HG03139 (cell line): ENCODE results near the gene SLC25A44.
"Not testable (repeated sequence)": the region's sequence is repeated elsewhere in the genome, so short reads cannot be mapped to it uniquely, and the experiment has no call there.

Source experiments
- ATAC-seq: cut with Tn5 transposase; IDR thresholded peaks from one replicate; pipeline ENCODE4 v1.9.1; 2021; ENCODE audit not compliant: unreplicated experiment

The SLC25A44 gene

DNA sequence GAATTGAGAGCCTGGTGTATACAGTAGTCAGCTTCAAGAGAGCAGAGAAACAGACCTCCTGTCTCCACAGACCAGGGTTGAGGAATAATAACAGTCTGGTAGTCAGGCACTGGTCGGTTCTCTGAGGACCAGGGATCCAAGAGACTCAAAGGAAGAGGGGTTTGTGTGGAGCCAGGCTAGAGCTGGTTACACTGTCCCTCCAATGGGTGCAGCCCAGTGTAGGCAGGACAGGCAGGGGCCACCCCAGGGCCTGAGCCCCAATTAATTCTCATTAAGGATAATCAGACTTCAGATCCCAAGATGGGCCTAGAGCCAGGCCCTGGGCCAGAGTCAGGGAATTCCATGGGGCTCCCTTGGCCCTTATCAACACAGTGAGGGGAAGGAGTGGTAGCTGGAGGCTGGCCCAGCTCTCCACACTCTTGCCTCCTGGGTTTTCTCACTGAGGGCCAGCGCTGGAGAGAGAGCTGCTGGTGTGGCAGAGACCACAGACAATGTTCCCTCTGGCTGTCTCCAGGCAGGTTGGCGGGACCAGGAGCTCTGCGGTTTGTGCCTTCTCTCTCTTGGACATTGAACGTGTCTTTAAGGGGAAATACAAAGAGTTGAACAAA is 31.4 kb upstream of the SLC25A44 start:
- no peak for ATAC-seq

DNA sequence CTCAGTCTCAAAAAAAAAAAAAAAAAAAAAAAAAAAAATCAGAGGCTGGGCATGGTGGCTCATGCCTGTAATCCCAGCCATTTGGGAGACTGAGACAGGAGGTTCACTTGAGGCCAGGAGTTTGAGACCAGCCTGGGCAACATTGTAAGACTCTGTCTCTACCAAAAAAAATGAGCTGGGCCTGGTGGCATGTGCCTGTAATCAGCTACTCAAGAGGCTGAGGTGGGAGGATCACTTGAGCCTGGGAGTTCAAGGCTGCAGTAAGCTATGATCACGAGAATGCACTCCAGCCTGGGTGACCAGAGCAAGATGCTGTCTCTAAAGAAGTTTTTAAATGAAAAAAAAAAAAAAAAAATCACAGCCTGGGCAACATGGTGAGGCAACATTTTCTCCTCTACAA is 30.2 kb upstream of the SLC25A44 start:
- ATAC-seq: no peak

DNA sequence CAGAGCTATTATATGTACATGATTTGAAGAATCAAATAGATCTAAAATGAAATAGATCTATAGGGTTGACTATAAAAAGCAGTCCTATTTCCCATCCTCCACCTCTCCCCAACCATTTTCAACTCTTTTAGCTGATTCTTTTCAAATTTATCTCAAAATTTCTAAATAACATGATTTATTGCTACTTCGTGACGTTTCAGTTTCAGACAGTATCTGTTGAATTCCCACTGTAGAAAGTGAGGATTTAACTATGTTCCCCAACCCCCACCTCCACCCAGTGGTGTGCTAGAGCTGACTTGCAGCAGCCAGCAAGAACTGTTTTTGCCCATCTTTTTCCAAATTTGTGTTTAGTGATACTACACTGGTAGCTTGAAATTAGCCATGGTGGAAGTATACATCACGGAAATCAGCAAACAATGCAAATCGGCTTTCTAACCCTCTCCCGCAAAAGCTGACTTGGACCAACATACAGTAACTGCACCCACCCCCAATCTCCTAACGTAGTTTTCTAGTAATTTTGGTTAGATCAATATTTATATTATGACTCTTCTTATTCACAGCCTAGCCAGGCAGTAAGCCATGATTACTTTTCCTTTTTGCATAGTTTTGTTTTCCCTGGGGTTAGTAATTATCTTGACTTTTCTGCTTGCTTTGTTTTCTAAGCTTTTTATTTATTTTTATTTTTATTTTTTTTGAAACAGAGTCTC is 29.6 kb upstream of the SLC25A44 start:
- ATAC-seq: no peak

DNA sequence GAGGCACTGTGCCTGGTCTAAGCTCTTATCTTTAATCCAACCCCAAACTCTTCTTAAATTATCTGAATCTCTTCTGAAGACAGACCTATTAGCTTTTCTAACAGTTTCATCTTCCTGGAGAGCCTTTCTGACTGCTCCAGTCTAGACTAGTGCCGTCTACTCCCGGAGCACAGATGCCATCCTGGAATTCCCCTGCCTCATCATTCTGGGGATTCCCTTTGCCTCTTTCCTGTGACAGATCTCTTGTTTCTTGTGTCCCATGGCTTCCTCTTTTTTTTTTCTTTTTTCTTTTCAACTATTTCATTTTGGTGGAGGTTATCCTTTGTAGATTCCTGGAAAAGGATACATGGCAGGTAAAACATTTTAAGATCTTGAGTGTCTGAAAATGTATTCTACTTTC is 28.8 kb upstream of the SLC25A44 start:
- ATAC-seq: no peak

DNA sequence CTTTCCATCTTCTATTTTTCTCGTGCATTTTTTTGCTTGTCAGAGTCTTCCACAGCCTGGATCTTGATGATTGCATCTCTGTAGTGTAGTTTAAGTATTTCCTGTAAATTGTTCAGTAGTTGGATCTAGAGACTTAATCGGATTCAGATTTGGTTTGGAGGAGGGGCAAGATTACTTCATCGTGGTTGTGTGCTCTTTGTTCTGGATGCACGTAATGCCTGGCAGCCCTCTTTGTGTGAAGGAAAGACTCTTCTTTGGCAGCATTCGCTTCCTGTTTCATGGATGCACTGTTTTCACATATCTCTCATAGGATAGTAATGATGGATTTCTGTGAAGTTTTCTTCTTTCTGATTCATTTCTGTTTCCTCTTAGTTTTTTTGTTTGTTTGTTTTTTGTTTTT is 26.4 kb upstream of the SLC25A44 start:
- ATAC-seq: no peak

DNA sequence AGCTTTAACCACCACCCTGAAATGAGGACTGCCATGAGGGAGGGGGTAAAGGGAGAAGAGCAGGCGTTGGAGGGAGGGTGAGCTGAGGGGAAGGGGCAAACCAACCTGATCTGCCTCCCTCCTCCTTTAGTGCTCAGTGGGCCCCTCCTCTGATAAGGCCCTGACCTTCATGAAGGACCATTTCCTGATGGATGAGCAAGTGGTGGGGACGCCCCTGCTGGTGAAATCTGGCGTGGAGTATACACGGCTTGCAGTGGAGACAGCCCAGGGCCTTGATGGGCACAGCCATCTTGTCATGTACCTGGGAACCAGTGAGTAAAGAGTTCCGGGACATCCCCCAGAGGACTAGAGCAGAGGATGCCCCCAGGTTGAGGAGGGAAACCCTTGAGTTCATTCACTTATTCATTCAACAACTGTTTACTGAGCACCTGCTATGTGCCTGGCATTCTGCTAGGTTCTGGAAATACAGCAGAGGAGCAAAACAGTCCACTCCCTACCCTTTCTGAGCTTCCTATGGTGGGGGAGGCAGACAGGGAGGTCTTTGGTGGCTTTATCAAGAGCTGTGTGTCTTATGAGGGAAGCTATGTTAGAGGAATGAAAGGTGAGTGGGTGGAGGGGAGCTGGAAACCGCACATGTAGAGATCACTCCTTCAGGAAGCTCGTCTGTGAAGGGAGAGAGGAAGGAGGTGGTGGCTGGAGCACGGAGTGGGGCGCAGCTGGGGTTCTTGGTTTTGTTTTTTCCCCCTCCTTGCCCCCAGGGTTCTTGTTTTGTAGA is 21.0 kb upstream of the SLC25A44 start:
- no peak for ATAC-seq

DNA sequence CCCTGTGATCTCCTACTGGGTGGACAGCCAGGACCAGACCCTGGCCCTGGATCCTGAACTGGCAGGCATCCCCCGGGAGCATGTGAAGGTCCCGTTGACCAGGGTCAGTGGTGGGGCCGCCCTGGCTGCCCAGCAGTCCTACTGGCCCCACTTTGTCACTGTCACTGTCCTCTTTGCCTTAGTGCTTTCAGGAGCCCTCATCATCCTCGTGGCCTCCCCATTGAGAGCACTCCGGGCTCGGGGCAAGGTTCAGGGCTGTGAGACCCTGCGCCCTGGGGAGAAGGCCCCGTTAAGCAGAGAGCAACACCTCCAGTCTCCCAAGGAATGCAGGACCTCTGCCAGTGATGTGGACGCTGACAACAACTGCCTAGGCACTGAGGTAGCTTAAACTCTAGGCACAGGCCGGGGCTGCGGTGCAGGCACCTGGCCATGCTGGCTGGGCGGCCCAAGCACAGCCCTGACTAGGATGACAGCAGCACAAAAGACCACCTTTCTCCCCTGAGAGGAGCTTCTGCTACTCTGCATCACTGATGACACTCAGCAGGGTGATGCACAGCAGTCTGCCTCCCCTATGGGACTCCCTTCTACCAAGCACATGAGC is 17.2 kb upstream of the SLC25A44 start:
- no peak for ATAC-seq

DNA sequence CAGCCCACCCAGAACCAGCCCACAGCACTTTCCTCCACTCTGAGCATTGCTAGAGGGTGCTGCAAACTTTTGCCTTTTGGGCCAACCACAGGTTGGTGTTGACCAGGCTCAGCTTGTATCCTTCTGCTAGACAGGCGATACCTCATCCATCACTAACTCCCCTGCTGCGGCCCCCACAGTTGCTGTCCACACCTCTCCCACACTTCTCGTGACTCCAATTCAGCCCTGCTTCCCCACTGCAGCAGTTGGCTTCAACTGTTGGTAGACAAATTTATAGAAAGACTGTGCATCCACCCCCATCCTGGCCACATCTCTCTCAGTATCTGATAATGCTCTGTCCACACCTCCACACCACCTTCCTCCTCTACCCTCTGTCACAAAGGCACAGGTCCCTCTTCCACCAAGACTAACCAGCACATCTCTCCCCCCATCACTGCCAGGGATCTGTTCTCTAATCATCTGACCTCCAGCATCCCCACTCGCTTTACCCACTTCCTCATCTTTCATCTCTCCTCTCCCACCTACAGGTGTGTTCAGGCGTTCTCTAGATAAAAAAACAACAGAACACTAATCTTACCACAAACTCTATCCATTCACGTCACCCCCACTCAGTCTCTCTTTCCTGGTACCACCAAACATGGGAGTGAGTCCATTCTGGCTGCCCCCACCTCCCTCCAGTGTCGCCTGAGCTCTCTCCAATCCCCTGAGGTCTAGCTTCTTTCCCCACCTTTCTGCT is 15.8 kb upstream of the SLC25A44 start:
- ATAC-seq: no peak

DNA sequence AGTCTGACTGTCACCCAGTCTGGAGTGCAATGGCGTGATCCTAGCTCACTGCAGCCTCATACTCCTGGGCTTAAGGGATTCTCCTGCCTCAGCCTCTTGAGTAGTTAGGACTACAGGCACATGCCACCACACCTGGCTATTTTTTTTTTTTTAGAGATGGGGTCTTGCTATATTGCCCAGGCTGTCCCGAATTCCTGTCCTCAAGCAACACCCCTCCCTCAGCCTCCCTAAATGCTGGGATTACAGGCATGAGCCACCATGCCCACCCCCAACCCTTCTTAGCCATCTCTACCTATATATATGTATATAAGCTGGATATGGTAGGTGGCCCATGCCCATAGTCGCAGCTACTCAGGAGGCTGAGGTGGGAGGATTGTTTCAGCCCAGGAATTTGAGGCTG is 13.4 kb upstream of the SLC25A44 start:
- ATAC-seq: no peak

DNA sequence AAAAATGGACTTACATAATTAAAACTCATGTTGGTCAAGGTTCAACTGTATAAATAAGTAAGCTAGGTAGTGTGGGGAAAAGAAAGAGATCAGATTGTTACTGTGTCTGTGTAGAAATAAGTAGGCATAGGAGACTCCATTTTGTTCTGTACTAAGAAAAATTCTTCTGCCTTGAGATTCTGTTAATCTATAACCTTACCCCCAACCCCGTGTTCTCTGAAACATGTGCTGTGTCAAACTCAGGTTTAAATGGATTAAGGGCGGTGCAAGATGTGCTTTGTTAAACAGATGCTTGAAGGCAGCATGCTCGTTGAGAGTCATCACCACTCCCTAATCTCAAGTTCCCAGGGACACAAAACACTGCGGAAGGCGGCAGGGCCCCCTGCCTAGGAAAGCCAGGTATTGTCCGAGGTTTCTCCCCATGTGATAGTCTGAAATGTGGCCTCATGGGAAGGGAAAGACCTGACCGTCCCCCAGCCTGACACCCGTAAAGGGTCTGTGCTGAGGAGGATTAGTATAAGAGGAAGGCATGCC is 12.4 kb upstream of the SLC25A44 start:
- not testable (repeated sequence) for ATAC-seq

DNA sequence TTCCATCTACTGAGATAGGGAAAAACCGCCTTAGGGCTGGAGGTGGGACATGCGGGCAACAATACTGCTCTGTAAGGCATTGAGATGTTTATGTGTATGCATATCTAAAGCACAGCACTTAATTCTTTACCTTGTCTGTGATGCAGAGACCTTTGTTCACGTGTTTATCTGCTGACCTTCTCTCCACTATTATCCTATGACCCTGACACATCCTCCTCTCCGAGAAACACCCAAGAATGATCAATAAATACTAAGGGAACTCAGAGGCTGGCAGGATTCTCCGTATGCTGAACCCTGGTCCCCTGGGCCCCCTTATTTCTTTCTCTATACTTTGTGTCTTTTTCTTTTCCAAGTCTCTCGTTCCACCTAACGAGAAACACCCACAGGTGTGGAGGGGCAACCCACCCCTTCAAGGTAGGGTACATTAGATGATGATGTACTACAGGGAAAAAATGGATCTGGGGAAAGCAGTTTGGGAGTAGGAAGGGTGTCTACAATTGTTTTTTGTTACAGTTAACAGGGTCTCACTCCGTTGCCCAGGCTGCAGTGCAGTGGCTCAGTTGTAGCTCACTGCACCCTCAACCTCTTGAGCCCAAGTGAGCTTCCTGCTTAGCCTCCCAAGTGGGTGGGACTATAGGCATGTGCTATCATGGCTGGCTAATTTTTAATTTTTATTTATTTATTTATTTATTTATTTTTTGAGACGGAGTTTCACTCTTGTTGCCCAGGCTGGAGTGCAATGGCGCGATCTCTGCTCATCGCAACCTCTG is 11.7 kb upstream of the SLC25A44 start:
- not testable (repeated sequence) for ATAC-seq

DNA sequence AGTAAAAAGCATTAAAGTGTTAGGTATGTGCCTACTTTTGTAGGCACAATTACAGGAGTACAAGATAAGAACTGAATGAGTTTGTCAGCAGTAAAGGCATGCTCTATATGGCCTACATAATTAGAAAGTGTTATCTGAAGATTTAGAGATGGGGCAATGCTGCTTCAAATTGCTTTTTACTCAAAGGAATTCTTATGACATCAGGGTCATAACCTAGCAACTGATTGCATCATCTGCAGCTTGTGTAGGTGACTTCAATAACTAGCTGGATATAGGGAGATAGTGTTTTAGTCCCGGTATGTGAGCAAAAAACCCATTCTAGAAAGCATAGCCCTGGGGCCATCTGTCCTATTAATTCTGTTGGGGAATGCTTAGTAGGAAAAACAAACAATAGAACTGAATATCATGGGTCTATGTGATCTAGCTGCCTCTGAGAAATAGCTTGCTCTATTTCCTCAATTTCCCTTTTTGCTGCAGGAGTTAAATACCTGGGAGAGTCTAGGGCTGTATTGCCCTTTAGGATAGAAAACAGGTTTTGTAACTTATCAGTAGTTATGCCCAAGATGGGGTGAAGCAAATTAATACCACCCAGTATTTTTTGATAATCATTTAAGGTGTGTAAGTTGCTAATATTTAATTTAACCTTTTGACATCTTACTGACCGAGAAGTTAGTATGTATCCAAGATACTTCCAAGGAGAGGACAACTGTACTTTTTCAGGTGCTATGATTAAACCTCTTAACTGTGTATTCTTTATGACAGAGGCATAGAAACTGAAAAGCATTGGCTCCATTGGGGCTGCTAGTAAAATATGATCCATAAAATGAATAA is 7.3 kb upstream of the SLC25A44 start:
- not testable (repeated sequence) for ATAC-seq

DNA sequence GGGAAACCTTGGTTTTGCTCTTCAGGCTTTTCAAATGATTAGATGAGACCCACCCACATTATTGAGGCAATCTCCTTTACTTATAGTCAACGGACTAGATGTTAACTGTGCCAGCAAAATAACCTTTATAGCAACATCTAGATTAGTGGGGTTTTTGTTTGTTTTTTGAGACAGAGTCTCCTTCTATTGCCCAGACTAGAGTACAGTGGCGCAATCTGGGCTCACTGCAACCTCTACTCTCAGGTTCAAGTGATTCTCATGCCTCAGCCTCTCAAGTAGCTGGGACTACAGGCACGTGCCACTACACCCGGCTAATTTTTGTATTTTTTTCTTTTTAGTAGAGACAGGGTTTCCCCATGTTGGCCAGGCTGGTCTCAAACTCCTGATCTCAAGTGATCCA is 3.6 kb upstream of the SLC25A44 start:
- not testable (repeated sequence) for ATAC-seq

DNA sequence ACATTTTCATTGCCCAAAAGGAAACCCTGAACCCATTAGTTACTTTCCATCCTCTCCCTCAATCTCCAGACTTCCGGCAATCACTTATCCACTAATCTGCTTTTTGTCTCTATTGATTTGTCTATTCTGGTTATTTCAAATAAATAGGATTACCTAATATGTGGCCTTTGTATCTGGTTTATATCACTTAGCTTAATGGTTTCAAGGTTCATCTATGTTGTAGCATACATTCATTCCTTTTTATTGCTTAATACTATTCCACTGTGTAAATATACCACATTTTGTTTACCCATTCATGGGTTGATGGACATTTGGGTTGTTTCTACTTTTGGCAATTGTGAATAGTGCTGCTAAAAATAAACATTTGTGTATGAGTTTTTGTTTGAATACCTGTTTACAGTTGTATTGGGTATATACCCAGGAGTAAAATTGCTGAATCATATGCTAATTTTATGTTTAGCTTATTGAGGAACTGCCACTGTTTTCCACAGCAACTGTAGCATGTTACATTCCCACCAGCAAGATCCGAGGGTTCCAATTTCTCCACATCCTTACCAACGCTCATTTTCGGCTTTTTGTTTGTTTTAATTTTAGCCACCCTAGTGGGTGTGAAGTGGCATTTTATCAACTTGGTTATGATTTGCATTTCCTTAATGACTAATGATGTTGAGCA is 2.5 kb upstream of the SLC25A44 start:
- no peak for ATAC-seq

DNA sequence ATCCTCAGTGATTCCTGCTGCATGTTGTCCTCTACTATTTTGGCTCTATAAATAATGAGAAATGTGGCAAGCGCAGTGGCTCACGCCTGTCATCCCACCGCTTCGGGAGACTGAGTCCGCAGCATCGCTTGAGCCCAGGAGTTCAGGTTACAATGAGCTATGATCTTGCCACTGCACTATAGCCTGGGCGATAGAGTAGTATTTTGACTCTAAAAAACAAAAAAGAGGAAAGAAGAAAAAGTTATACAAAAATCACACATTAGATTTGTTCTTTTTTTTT is 756 bp upstream of the SLC25A44 start:
- no peak for ATAC-seq

DNA sequence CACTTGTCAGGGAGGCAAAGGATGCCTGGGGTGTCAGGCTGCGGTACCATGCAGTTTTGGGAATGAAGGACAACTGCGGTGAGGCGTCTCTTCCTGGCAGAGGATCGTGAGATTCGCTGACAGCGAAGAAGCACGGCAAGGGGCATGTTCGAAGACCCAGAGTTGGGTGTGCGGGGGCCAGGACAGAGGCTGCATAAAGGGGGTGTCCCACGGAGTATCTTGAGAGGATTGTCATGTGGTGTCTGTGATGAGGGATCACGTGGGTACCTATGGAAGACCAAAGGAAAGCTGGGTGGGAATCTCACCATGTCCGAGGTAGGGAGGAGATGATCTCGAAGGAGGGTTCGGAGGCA is 372 bp downstream of the SLC25A44 start:
- peak; percentile 2 for ATAC-seq

DNA sequence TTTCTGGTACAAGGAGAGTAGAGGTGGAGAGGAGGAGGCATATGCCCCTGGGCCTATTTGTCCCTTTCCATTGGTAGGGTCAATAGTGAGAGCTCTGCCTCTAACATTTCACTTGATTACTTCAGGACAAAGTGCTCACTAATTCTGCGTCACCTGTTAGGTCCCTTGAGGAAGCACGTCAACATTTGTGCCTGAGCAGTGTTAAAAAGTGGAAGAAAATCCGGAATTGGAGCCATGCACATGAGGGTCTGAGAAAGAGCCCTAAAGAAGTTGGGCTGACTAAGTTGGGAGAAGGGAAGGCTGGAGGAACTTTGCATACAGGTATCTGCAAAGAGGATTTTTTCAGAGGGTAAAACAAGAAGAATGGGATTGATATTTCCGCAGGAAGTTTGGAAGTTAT is 1.9 kb downstream of the SLC25A44 start:
- no peak for ATAC-seq

DNA sequence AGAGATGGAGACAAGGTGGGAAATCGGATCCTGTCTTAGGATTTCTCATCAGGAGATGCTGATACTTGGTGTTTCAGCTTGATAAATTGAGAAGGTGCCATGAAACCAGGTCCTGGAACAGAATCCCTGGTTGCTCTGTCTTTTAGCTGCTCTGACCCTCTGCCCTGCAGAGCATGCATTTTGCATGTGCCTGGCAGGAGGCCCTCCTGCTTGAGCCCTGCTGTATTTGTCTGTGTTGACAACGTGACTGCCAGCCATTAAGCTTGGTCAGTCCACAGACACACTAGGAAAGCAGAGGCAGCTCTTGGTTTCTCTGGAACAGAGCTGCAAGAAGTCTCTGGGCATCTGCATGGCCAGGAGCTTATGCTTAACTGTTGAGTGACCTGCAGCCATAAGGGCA is 2.5 kb downstream of the SLC25A44 start:
- no peak for ATAC-seq

DNA sequence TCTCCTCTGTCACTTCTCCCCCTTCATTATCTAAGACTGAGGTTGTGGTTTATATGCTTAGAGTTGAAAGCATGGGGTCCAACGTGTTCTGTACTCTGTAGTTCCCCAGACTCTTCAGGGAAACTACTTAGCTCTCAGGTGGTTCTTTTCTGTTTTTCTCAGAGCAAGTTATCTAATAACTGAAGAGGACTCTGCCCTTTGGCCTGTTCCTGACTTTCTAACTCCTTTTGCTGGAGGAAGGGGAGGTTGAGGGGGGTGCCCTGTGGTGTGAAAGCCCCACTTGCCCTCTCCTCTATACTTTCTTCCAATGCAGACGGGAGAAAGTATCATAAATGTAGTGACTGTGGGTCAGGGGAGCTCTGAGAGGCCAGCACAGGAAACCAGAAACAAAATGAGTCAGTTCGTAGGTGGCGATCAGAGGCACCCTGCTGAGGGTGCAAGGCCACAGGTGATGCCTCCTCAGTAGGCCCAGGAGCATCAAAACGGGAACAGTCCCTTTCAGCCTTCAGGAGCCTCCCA is 5.0 kb downstream of the SLC25A44 start:
- no peak for ATAC-seq
